Neuronal stem cell (in vitro differentiated cells): Measurements from ENCODE around the gene MAD1L1.

Source experiments
- DNase-seq: peaks from one replicate; pipeline ENCODE4 v3.0.0-alpha.2; 2013; ENCODE audit warnings: low spot score
- H2AFZ ChIP-seq: one replicate; pipeline ENCODE4 v1.6.1; 2013; ENCODE audit warnings: mild to moderate bottlenecking, low read length, inconsistent platforms
- H2AK5ac ChIP-seq: 2 replicates; pipeline ENCODE4 v1.6.1; 2013; ENCODE audit warnings: low read depth, mild to moderate bottlenecking, inconsistent platforms, low read length, moderate library complexity, mixed read lengths
- H2BK120ac ChIP-seq: 2 replicates; pipeline ENCODE4 v1.6.1; 2013; ENCODE audit warnings: low read depth, mild to moderate bottlenecking, inconsistent platforms, low read length, moderate library complexity, mixed read lengths
- H2BK12ac ChIP-seq: one replicate; pipeline ENCODE4 v1.6.1; 2013; ENCODE audit warnings: low read length, inconsistent platforms
- H2BK15ac ChIP-seq: 2 replicates; pipeline ENCODE4 v1.6.1; 2013; ENCODE audit warnings: mild to moderate bottlenecking, low read length, inconsistent platforms, mixed read lengths
- H2BK5ac ChIP-seq: one replicate; pipeline ENCODE4 v1.6.1; 2013; ENCODE audit warnings: inconsistent platforms, mild to moderate bottlenecking, low read length, moderate library complexity
- H3K14ac ChIP-seq: one replicate; pipeline ENCODE4 v1.6.1; 2013; ENCODE audit warnings: low read length, inconsistent platforms
- H3K18ac ChIP-seq: 2 replicates; pipeline ENCODE4 v1.6.1; 2013; ENCODE audit warnings: low read length, inconsistent platforms
- H3K23ac ChIP-seq: 2 replicates; pipeline ENCODE4 v1.6.1; 2013; ENCODE audit warnings: low read depth, mild to moderate bottlenecking, mixed read lengths, low read length, inconsistent platforms; ENCODE audit not compliant: poor library complexity
- H3K27ac ChIP-seq: replicated peaks from 3 replicates; pipeline ENCODE4 v1.5.1; 2013; ENCODE audit warnings: low read length, inconsistent platforms
- H3K27me3 ChIP-seq, 3 experiments: 2 replicates each; pipeline ENCODE4 v1.6.1; 2013; ENCODE audit warnings: low read length in 3 of 3, mild to moderate bottlenecking in 2 of 3, inconsistent platforms in 1 of 3, low read depth in 1 of 3, mixed read lengths in 1 of 3, moderate library complexity in 1 of 3; ENCODE audit not compliant: control insufficient read depth in 3 of 3, insufficient read depth in 3 of 3
- H3K36me3 ChIP-seq, 2 donors: replicated peaks in 1 of 2; 2 replicates each; pipeline ENCODE4 v1.6.1; 2013; ENCODE audit warnings: low read length in 2 of 2; ENCODE audit not compliant: control insufficient read depth in 2 of 2, insufficient read depth in 2 of 2
- H3K4ac ChIP-seq: 2 replicates; pipeline ENCODE4 v1.6.1; 2013; ENCODE audit warnings: inconsistent platforms, mild to moderate bottlenecking, low read length, moderate library complexity
- H3K4me1 ChIP-seq, 2 donors: 1 replicate in 1 of 2; 2 replicates in 1 of 2; pipeline ENCODE4 v1.6.1; 2013; ENCODE audit warnings: low read length in 2 of 2, low read depth in 1 of 2; ENCODE audit not compliant: control insufficient read depth in 2 of 2, insufficient read depth in 1 of 2
- H3K4me2 ChIP-seq: one replicate; pipeline ENCODE4 v1.6.1; 2013; ENCODE audit warnings: mild to moderate bottlenecking, low read length, inconsistent platforms; ENCODE audit not compliant: insufficient read depth, poor library complexity, severe bottlenecking
- H3K4me3 ChIP-seq, 2 donors: 2 replicates each; pipeline ENCODE4 v1.5.1; 2013; ENCODE audit warnings: low read length in 2 of 2, mild to moderate bottlenecking in 2 of 2, inconsistent platforms in 1 of 2, moderate library complexity in 1 of 2
- H3K79me1 ChIP-seq: one replicate; pipeline ENCODE4 v1.6.1; 2013; ENCODE audit warnings: low read depth, mild to moderate bottlenecking, inconsistent platforms, low read length, moderate library complexity
- H3K9ac ChIP-seq: one replicate; pipeline ENCODE4 v1.6.1; 2013; ENCODE audit warnings: mild to moderate bottlenecking, low read depth, low read length, inconsistent platforms; ENCODE audit not compliant: poor library complexity
- H3K9me3 ChIP-seq, 2 donors: replicated peaks in 1 of 2; 2 replicates each; pipeline versions ENCODE3 to v1.6.1; 2013; ENCODE audit warnings: low read length in 2 of 2, mild to moderate bottlenecking in 2 of 2, inconsistent platforms in 1 of 2, low read depth in 1 of 2, mixed read lengths in 1 of 2, moderate library complexity in 1 of 2; ENCODE audit not compliant: control insufficient read depth in 2 of 2, insufficient read depth in 1 of 2
- H4K8ac ChIP-seq: one replicate; pipeline ENCODE4 v1.6.1; 2013; ENCODE audit warnings: low read depth, mild to moderate bottlenecking, inconsistent platforms, low read length, moderate library complexity
- H4K91ac ChIP-seq: one replicate; pipeline ENCODE4 v1.6.1; 2013; ENCODE audit warnings: low read length, low read depth, mild to moderate bottlenecking, inconsistent platforms; ENCODE audit not compliant: poor library complexity
- WGBS, 2 donors: extraction: QIAGEN DNeasy Blood & Tissue Kit; methylation state at CpG; one replicate each; pipeline ENCODE4 v1.1.7; 2013; ENCODE audit warnings: missing lambda C conversion rate in 2 of 2, mixed read lengths in 1 of 2; ENCODE audit not compliant: insufficient read length in 2 of 2, insufficient replicate concordance in 1 of 2; ENCODE audit errors: extremely low coverage in 2 of 2; 5-methylcytosine and 5-hydroxymethylcytosine counted together

MAD1L1 gene

DNA sequence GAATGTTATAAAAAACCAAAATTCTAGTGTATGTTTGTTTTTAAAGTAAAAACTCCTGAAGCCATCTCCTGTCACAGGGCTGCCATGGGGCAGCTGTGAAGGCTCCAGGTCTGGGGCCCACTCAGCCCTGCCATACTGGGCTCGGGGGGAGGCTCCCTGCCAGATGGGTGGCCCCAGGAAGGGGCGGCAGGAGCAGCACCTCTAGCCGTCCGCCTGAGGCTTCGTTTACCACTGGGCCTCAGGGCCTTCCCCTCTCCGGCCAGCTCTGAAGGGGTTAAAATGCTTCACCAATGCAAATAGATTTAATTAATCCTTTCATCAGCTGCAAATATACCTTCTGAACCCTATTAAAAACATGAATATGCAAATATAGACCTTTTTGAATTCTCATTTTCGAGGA, 423.7 kb downstream of the MAD1L1 start:
- Histone ChIP-seq H3K27me3 (no peaks in the 10 kb centered on the region), H3K79me1 (peaks cover 2% of the 10 kb centered on the region), H3K36me3 (peaks cover 0 to 4% of the 10 kb centered on the region in 2 donors), H2BK120ac (no peak overlapping the region), H3K18ac (no peak overlapping the region), H4K91ac (no peak overlapping the region), H2BK12ac (no peak overlapping the region), H2BK5ac (no peak overlapping the region), H4K8ac (no peak overlapping the region), H3K9ac (no peak overlapping the region), H2AK5ac (no peak overlapping the region), H3K4me1 (peaks cover 4 to 5% of the 10 kb centered on the region in 2 donors), H3K23ac (no peak overlapping the region), H3K27ac (no peak overlapping the region), H3K4me2 (no peak overlapping the region), H2AFZ (no peak overlapping the region), H3K14ac (no peak overlapping the region), H3K9me3 (peaks cover 0 to 6% of the 10 kb centered on the region in 2 donors), H3K4ac (no peak overlapping the region), H2BK15ac (no peak overlapping the region), H3K4me3 (no peak overlapping the region)
- no CpG with 5 or more reads among the region's 7 CpGs for WGBS, 2 donors
- no peak for DNase-seq

DNA sequence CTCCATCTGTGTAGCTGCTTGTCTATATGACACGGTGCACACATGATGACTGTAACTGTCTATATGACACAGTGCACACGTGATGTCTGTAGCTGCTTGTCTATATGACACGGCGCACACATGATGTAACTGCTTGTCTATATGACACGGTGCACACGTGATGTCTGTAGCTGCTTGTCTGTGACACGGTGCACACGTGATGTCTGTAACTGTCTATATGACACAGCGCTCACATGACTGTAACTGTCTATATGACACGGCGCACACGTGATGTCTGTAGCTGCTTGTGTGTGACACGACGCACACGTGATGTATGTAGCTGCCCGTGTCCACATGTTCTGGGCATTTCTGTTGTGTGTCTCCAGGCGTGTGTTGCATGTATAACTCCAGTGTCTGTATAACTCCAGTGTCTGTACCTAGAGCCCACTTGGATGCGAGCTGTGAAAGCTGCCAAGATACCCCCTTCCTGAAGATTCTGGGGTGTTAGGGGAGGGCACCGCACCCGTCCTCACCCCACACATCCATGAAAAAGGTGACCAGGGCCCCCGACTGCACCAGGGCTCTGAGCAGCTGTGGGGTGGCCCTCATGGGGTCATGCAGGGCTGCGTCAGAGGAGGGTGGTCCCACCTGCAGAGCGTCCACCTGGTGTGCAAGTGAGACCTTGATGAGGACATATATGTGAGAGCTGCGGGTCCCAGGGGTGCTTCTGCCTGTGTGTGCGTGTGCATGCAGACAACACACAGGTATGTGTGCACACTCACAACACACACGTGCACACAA, 424.7 kb downstream of the MAD1L1 start:
- no peak for DNase-seq
- no peak overlapping the region for H3K18ac ChIP-seq
- H2AK5ac ChIP-seq, result peak overlapping the region; percentile 40
- no peak overlapping the region for H2AFZ ChIP-seq
- H3K14ac ChIP-seq, result peak overlapping the region; percentile 14
- no peak overlapping the region for H4K91ac ChIP-seq
- H3K4ac ChIP-seq, result no peak overlapping the region
- H3K27ac ChIP-seq, result no peak overlapping the region
- no peak overlapping the region for H3K4me2 ChIP-seq
- no CpG with 5 or more reads among the region's 26 CpGs for WGBS, 2 donors
- H3K9ac ChIP-seq, result no peak overlapping the region
- no peak overlapping the region for H2BK5ac ChIP-seq
- H3K4me1 ChIP-seq, result peaks cover 4 to 5% of the 10 kb centered on the region in 2 donors
- H3K23ac ChIP-seq, result peak overlapping the region; percentile 34
- H3K9me3 ChIP-seq, result peaks cover under 1 to 7% of the 10 kb centered on the region in 2 donors
- H3K27me3 ChIP-seq, result no peaks in the 10 kb centered on the region
- H3K4me3 ChIP-seq, result peak overlapping the region in 1 of 2 donors; percentile 31
- H4K8ac ChIP-seq, result no peak overlapping the region
- H3K36me3 ChIP-seq, result peaks cover 0 to 4% of the 10 kb centered on the region in 2 donors
- no peaks in the 10 kb centered on the region for H3K79me1 ChIP-seq
- no peak overlapping the region for H2BK15ac ChIP-seq
- H2BK12ac ChIP-seq, result no peak overlapping the region
- H2BK120ac ChIP-seq, result no peak overlapping the region

DNA sequence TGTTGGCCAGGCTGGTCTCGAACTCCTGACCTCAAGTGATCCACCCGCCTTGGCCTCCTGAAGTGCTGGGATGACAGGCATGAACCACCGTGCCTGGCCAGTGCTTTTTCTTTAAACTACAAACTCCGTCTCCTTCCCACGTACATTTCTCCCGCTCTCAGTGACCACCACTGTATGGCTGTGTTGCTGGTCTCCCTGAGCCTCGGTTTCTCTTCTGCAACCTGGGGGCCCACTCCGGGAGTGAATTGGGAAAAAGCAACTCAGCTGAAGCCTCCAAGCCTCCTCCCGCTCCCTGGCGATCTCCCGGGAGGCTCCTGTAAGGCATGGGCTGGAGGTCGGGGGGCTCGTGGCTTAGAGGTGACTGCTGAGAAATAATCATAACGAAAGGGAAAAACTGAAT, 426.4 kb downstream of the MAD1L1 start:
- H2AFZ ChIP-seq, result no peak overlapping the region
- no peak for DNase-seq
- H3K36me3 ChIP-seq, result peaks cover 0 to 1% of the 10 kb centered on the region in 2 donors
- H3K27ac ChIP-seq, result no peak overlapping the region
- no peak overlapping the region for H3K18ac ChIP-seq
- H3K4me2 ChIP-seq, result no peak overlapping the region
- no peak overlapping the region for H3K14ac ChIP-seq
- no peak overlapping the region for H3K9ac ChIP-seq
- H4K91ac ChIP-seq, result no peak overlapping the region
- no peaks in the 10 kb centered on the region for H3K79me1 ChIP-seq
- H3K4me1 ChIP-seq, result peaks cover 2 to 4% of the 10 kb centered on the region in 2 donors
- no peak overlapping the region for H3K4ac ChIP-seq
- no peak overlapping the region for H3K4me3 ChIP-seq
- H2BK120ac ChIP-seq, result no peak overlapping the region
- H2BK12ac ChIP-seq, result no peak overlapping the region
- H3K23ac ChIP-seq, result no peak overlapping the region
- H2AK5ac ChIP-seq, result no peak overlapping the region
- H3K27me3 ChIP-seq, result no peaks in the 10 kb centered on the region
- no CpG with 5 or more reads among the region's 14 CpGs for WGBS, 2 donors
- H3K9me3 ChIP-seq, result peaks cover 6 to 11% of the 10 kb centered on the region in 2 donors
- H2BK15ac ChIP-seq, result no peak overlapping the region
- H2BK5ac ChIP-seq, result no peak overlapping the region
- H4K8ac ChIP-seq, result no peak overlapping the region

DNA sequence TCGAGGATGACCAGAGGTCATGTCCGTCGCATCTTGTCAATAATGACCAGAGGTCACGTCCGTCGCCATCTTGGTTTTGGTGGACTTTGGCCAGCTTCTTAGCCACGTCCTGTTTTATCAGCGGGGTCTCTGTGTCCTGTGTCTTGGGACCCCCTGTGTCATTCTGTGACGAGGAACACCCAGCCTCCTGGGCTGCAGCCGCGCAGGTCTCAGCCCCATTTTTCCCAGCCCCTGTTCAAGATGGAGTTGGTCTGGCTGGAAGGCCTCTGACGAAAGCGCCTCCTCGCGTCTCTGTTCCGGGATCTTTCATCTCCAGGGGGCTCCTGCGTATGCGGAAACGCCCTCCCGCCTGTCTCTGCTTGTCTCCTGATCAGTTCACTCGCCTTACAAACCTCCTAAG, 428.4 kb downstream of the MAD1L1 start:
- Histone ChIP-seq H3K9ac (no peak overlapping the region), H3K4ac (no peak overlapping the region), H3K9me3 (peaks cover 6 to 15% of the 10 kb centered on the region in 2 donors), H2AFZ (peak overlapping the region; percentile 28), H2BK120ac (no peak overlapping the region), H3K14ac (no peak overlapping the region), H3K36me3 (no peaks in the 10 kb centered on the region), H2BK5ac (no peak overlapping the region), H2BK15ac (no peak overlapping the region), H3K4me2 (no peak overlapping the region), H2BK12ac (no peak overlapping the region), H2AK5ac (no peak overlapping the region), H4K91ac (no peak overlapping the region), H3K79me1 (no peaks in the 10 kb centered on the region), H3K27me3 (no peaks in the 10 kb centered on the region), H3K27ac (no peak overlapping the region), H3K4me3 (no peak overlapping the region), H3K18ac (no peak overlapping the region), H3K4me1 (peaks cover 0 to 2% of the 10 kb centered on the region in 2 donors), H3K23ac (no peak overlapping the region), H4K8ac (no peak overlapping the region)
- WGBS, 2 donors, result no CpG with 5 or more reads among the region's 21 CpGs
- no peak for DNase-seq
